ENCODE data around the gene GLDC. TPM values are rescaled to one million over a fixed set of nuclear protein-coding genes. Genes with fewer than 3 reads are reported as not detected.

GLDC gene
- total and polyA plus RNA-seq, 10 of the 15 experiments (the other 5 are each of a cell fraction or from before 2014, with no cell fraction given), result 33.1 to 165 (median 114) TPM

GRCh38 chr9:6644346-6645104 is 1.0 kb downstream of the GLDC start (continued):
- TF ChIP-seq MLLT1 (IDR thresholded peaks at IDR 0.05) (peak; percentile 71; the same call in 1 of the 2 replicates), PAX5 (IDR thresholded peaks at IDR 0.05; ENCODE audit: borderline replicate concordance, low read depth, low read length) (no peak), TAF1 (IDR thresholded peaks at IDR 0.05; ENCODE audit: borderline replicate concordance, low read depth, low read length) (no peak), JUND (IDR thresholded peaks at IDR 0.05; ENCODE audit: low read depth, low read length) (no peak), ZNF274 (IDR thresholded peaks at IDR 0.05; ENCODE audit: insufficient read depth, insufficient read length) (no peak), TBL1XR1 (IDR thresholded peaks at IDR 0.05; ENCODE audit: low read depth, low read length) (no peak), USF2 (IDR thresholded peaks at IDR 0.05; ENCODE audit: borderline replicate concordance, low read depth, low read length) (no peak), PKNOX1 (IDR thresholded peaks at IDR 0.05) (no peak), SIX5 (IDR thresholded peaks at IDR 0.05; ENCODE audit: low read depth, low read length, severe bottlenecking) (no peak), CREM (IDR thresholded peaks at IDR 0.05; ENCODE audit: low read depth) (no peak), E4F1 (IDR thresholded peaks at IDR 0.05; ENCODE audit: borderline replicate concordance, partially characterized antibody) (no peak)

Measured in GM12878 (cell line).